ENCODE measurements around the gene FARP1.

Gene FARP1

GRCh38 chr13:98098516-98098915 lies 44.4 kb upstream of the FARP1 start:
- Histone ChIP-seq H3K4me3 (ENCODE audit: low read depth, low read length) (no peak overlapping the region), H2AFZ (no peak overlapping the region), H3K27ac (no peak overlapping the region), H3K9ac (no peak overlapping the region), H3K36me3 (ENCODE audit: control insufficient read depth, insufficient read depth, low read length) (no peaks in the 10 kb centered on the region), H3K9me3 (ENCODE audit: control insufficient read depth, low read length) (no peaks in the 10 kb centered on the region), H3K27me3 (ENCODE audit: control insufficient read depth, insufficient read depth, low read length) (no peaks in the 10 kb centered on the region), H3K4me2 (ENCODE audit: low read length) (no peak overlapping the region), H3K4me1 (no peaks in the 10 kb centered on the region), H3K79me2 (no peaks in the 10 kb centered on the region)
- TF ChIP-seq CTCF (IDR thresholded peaks at IDR 0.05) = no peak

GRCh38 chr13:98099627-98100026 lies 43.3 kb upstream of the FARP1 start:
- no peak for TF ChIP-seq CTCF (IDR thresholded peaks at IDR 0.05)
- Histone ChIP-seq H3K36me3 (ENCODE audit: control insufficient read depth, insufficient read depth, low read length) (no peaks in the 10 kb centered on the region), H3K79me2 (no peaks in the 10 kb centered on the region), H3K27me3 (ENCODE audit: control insufficient read depth, insufficient read depth, low read length) (no peaks in the 10 kb centered on the region), H3K4me2 (ENCODE audit: low read length) (no peak overlapping the region), H3K4me3 (ENCODE audit: low read depth, low read length) (no peak overlapping the region), H3K9ac (no peak overlapping the region), H2AFZ (no peak overlapping the region), H3K27ac (no peak overlapping the region), H3K9me3 (ENCODE audit: control insufficient read depth, low read length) (no peaks in the 10 kb centered on the region), H3K4me1 (no peaks in the 10 kb centered on the region)

GRCh38 chr13:98100481-98100880 lies 42.4 kb upstream of the FARP1 start:
- H3K4me1 ChIP-seq = no peaks in the 10 kb centered on the region
- H3K4me3 ChIP-seq (ENCODE audit: low read depth, low read length) = no peak overlapping the region
- no peak for TF ChIP-seq CTCF (IDR thresholded peaks at IDR 0.05)

GRCh38 chr13:98103531-98103930 lies 39.4 kb upstream of the FARP1 start:
- no peak overlapping the region for H3K4me2 ChIP-seq (ENCODE audit: low read length)
- H3K4me1 ChIP-seq = no peaks in the 10 kb centered on the region
- TF ChIP-seq CTCF (IDR thresholded peaks at IDR 0.05) = no peak
- H3K36me3 ChIP-seq (ENCODE audit: control insufficient read depth, insufficient read depth, low read length) = no peaks in the 10 kb centered on the region
- no peaks in the 10 kb centered on the region for H3K27me3 ChIP-seq (ENCODE audit: control insufficient read depth, insufficient read depth, low read length)
- no peaks in the 10 kb centered on the region for H3K79me2 ChIP-seq
- no peaks in the 10 kb centered on the region for H3K9me3 ChIP-seq (ENCODE audit: control insufficient read depth, low read length)
- H3K9ac ChIP-seq = no peak overlapping the region
- H2AFZ ChIP-seq = no peak overlapping the region
- no peak overlapping the region for H3K27ac ChIP-seq
- no peak overlapping the region for H3K4me3 ChIP-seq (ENCODE audit: low read depth, low read length)

More at GRCh38 chr13:98100481-98100880, 42.4 kb upstream of the FARP1 start:
- Histone ChIP-seq H3K9ac (no peak overlapping the region), H3K27ac (no peak overlapping the region), H3K36me3 (ENCODE audit: control insufficient read depth, insufficient read depth, low read length) (no peaks in the 10 kb centered on the region), H3K4me2 (ENCODE audit: low read length) (no peak overlapping the region), H2AFZ (no peak overlapping the region), H3K27me3 (ENCODE audit: control insufficient read depth, insufficient read depth, low read length) (no peaks in the 10 kb centered on the region), H3K79me2 (no peaks in the 10 kb centered on the region), H3K9me3 (ENCODE audit: control insufficient read depth, low read length) (no peaks in the 10 kb centered on the region)

Data from parathyroid adenoma (tissue), 2 donors.